Lower lobe of right lung (tissue), 2 donors: ENCODE measurements around the gene EVC2. TPM values are rescaled to one million over a fixed set of nuclear protein-coding genes. Genes with fewer than 3 reads are reported as not detected.

Experiments used
- ATAC-seq, 2 donors: fragments of 200-7000 bp; cut with Tn5 transposase; one replicate each; pipeline ENCODE4 v1.9.1; 2020 to 2022; ENCODE audit warnings: mild to moderate bottlenecking in 2 of 2, moderate library complexity in 2 of 2
- DNase-seq: peaks from one replicate; pipeline ENCODE4 v3.0.0-alpha.2; 2020
- H3K27ac ChIP-seq: fragments of 200-600 bp; one replicate; pipeline ENCODE4 v1.8.0; 2022
- H3K27me3 ChIP-seq: fragments of 200-600 bp; one replicate; pipeline ENCODE4 v1.8.0; 2022; ENCODE audit warnings: low read depth
- H3K36me3 ChIP-seq: fragments of 200-600 bp; one replicate; pipeline ENCODE4 v1.8.0; 2022; ENCODE audit warnings: mild to moderate bottlenecking
- H3K4me1 ChIP-seq: fragments of 200-600 bp; one replicate; pipeline ENCODE4 v1.8.0; 2022
- H3K4me3 ChIP-seq: fragments of 200-600 bp; one replicate; pipeline ENCODE4 v1.8.0; 2022; ENCODE audit warnings: mild to moderate bottlenecking
- H3K9me3 ChIP-seq: fragments of 200-600 bp; one replicate; pipeline ENCODE4 v1.8.0; 2022
- CTCF ChIP-seq: fragments of 200-600 bp; IDR thresholded peaks from one replicate; pipeline ENCODE4 v1.8.0; 2022; ENCODE audit warnings: antibody characterized with exemption, mild to moderate bottlenecking
- intact Hi-C: fragments of 100-400 bp; cut with DNase I; formaldehyde crosslinking; loops from one replicate; pipeline ENCODE4 v1.11.0; 2022
- total RNA-seq: library from RNA; stranded (reverse); fragmentation: NEBNext Ultra II Directional; extraction: Animal tissue kit (Norgen Biotek cat#: 25700); gene quantifications from one replicate; pipeline ENCODE4 v1.2.1, GENCODE V29; 2021
- donor health status: DM: no; HTN: yes; CAD: no; lungs with severe emphysema.

Gene EVC2
- total RNA-seq, 1 donor from 2014 or later: 4.9 TPM

GRCh38 chr4:5716391-5716790 is 8.0 kb upstream of the EVC2 start:
- intact Hi-C loops: no loop called here
- TF ChIP-seq CTCF: no peak
- Histone ChIP-seq H3K36me3 (no peaks in the 10 kb centered on the region), H3K4me1 (peaks cover 9% of the 10 kb centered on the region), H3K27me3 (no peaks in the 10 kb centered on the region), H3K4me3 (no peak overlapping the region), H3K27ac (no peak overlapping the region), H3K9me3 (peaks cover 6% of the 10 kb centered on the region)
- DNase-seq (no peak), ATAC-seq (no peak)

GRCh38 chr4:5715357-5715756 is 7.0 kb upstream of the EVC2 start:
- H3K9me3 ChIP-seq: peaks cover 6% of the 10 kb centered on the region
- no peak overlapping the region for H3K27ac ChIP-seq
- peaks cover 12% of the 10 kb centered on the region for H3K4me1 ChIP-seq
- H3K4me3 ChIP-seq: no peak overlapping the region
- intact Hi-C loops: no loop called here
- no peak for DNase-seq
- H3K36me3 ChIP-seq: no peaks in the 10 kb centered on the region
- TF ChIP-seq CTCF: no peak
- H3K27me3 ChIP-seq: no peaks in the 10 kb centered on the region
- ATAC-seq: no peak

GRCh38 chr4:5713861-5714260 is 5.5 kb upstream of the EVC2 start:
- DNase-seq: no peak
- no peaks in the 10 kb centered on the region for H3K36me3 ChIP-seq
- no peak overlapping the region for H3K4me3 ChIP-seq
- H3K9me3 ChIP-seq: peaks cover 6% of the 10 kb centered on the region
- no peak for TF ChIP-seq CTCF
- H3K4me1 ChIP-seq: peaks cover 19% of the 10 kb centered on the region
- intact Hi-C loops: no loop called here
- no peak overlapping the region for H3K27ac ChIP-seq
- peaks cover 4% of the 10 kb centered on the region for H3K27me3 ChIP-seq
- no peak for ATAC-seq

GRCh38 chr4:5712931-5713330 is 4.6 kb upstream of the EVC2 start:
- peaks cover 21% of the 10 kb centered on the region for H3K4me1 ChIP-seq
- DNase-seq: no peak
- H3K9me3 ChIP-seq: peaks cover 6% of the 10 kb centered on the region
- H3K27ac ChIP-seq: no peak overlapping the region
- H3K4me3 ChIP-seq: no peak overlapping the region
- no peak for ATAC-seq
- H3K36me3 ChIP-seq: no peaks in the 10 kb centered on the region
- intact Hi-C loops: no loop called here
- TF ChIP-seq CTCF: no peak
- peaks cover 11% of the 10 kb centered on the region for H3K27me3 ChIP-seq

- H3K4me3 ChIP-seq: peak overlapping the region; percentile 63
Observed at GRCh38 chr4:5712517-5712916, 4.2 kb upstream of the EVC2 start.

More at GRCh38 chr4:5712517-5712916, 4.2 kb upstream of the EVC2 start:
- peaks cover 14% of the 10 kb centered on the region for H3K27me3 ChIP-seq
- DNase-seq (no peak), ATAC-seq (no peak)
- no peak overlapping the region for H3K27ac ChIP-seq
- peaks cover 25% of the 10 kb centered on the region for H3K4me1 ChIP-seq
- no peak for TF ChIP-seq CTCF
- H3K9me3 ChIP-seq: peaks cover 6% of the 10 kb centered on the region
- no peaks in the 10 kb centered on the region for H3K36me3 ChIP-seq
- intact Hi-C loops: no loop called here
